22Rv1 (cell line): ENCODE results near the gene MGST2.
"Not testable (repeated sequence)": the region's sequence is repeated elsewhere in the genome, so short reads cannot be mapped to it uniquely, and the experiment has no call there.

ENCODE experiments used
- H3K27ac ChIP-seq: fragments of 450-650 bp; 2 replicates; pipeline ENCODE4 v1.5.1; 2017
- CTCF ChIP-seq: fragments of 450-650 bp; IDR thresholded peaks from 2 replicates; pipeline ENCODE4 v1.5.1; 2017; ENCODE audit warnings: mild to moderate bottlenecking
- ZFX ChIP-seq: fragments of 450-650 bp; IDR thresholded peaks from 2 replicates; pipeline ENCODE4 v1.6.1; 2017; ENCODE audit warnings: antibody characterized with exemption, borderline replicate concordance

MGST2 gene

GRCh38 chr4:139625482-139625881 lies 40.1 kb upstream of the MGST2 start:
- TF ChIP-seq CTCF: no peak
- no peak for TF ChIP-seq ZFX
- no peak overlapping the region for H3K27ac ChIP-seq

- no peak overlapping the region for H3K27ac ChIP-seq
- TF ChIP-seq CTCF (no peak), ZFX (no peak)
Measured at GRCh38 chr4:139628184-139629012, 37.2 kb upstream of the MGST2 start.

GRCh38 chr4:139629436-139630125 lies 36.0 kb upstream of the MGST2 start:
- H3K27ac ChIP-seq: no peak overlapping the region
- TF ChIP-seq CTCF: no peak
- no peak for TF ChIP-seq ZFX

- no peak overlapping the region for H3K27ac ChIP-seq
- no peak for TF ChIP-seq ZFX
- TF ChIP-seq CTCF: no peak
Measured at GRCh38 chr4:139630126-139630495, 35.5 kb upstream of the MGST2 start.

GRCh38 chr4:139630991-139631390 lies 34.6 kb upstream of the MGST2 start:
- no peak overlapping the region for H3K27ac ChIP-seq
- no peak for TF ChIP-seq CTCF
- TF ChIP-seq ZFX: no peak

- TF ChIP-seq ZFX: no peak
- no peak overlapping the region for H3K27ac ChIP-seq
Measured at GRCh38 chr4:139631791-139632190, 33.8 kb upstream of the MGST2 start.

GRCh38 chr4:139632739-139633138 lies 32.9 kb upstream of the MGST2 start:
- H3K27ac ChIP-seq: not testable (repeated sequence)

DNA sequence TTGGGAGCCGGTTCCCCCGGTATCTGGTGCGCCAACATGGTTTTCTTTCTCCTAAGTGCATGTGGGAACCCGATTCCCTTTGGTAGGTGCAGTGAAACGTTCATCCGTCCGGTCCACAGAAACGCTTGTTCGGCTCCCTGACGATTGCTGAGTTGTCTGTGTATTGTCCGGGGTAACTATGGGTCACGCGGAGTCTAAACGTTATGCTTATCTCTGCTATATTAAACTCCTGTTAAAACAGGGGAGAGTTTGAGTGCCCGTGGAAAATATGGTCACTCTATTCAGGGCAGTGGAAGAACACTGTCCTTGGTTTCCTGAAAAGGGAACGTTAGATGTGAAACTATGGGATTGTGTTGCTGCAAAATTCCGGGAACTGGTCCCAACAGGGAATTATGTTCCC lies 32.4 kb upstream of the MGST2 start:
- TF ChIP-seq ZFX (no peak), CTCF (no peak)
- H3K27ac ChIP-seq: no peak overlapping the region
